Stimulated activated CD4-positive, alpha-beta T cell treated with anti-CD3 and anti-CD28 coated beads, Interleukin-4, amount 100 ng/mL, for 48 hours (primary cell): ENCODE measurements around the gene TYSND1.
"Not testable (repeated sequence)": the region's sequence is repeated elsewhere in the genome, so short reads cannot be mapped to it uniquely, and the experiment has no call there.

Source experiments
- DNase-seq, 2 donors: peaks; one replicate each; pipeline ENCODE4 v3.0.0-alpha.2; 2020; ENCODE audit warnings: low read depth in 2 of 2

TYSND1 gene

GRCh38 chr10:70163448-70163847 is 16.9 kb upstream of the TYSND1 start:
- no peak for DNase-seq

DNA sequence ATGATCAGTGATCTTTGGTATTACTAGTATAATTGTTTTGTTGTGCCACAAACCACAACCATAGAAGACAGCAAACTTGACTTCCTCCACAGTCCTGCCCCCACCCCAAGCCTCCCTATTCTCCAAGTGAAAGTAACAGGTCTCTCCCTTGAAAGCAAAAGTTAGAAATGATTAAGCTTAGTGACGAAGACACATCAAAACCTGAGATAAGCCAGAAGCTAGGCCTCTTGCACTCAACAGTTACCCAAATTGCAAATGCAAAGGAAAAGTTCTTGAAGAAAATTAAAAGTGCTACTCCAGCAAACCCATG is 16.3 kb upstream of the TYSND1 start:
- peak in 1 of 2 donors; percentile 57 for DNase-seq

GRCh38 chr10:70162151-70162891 is 15.8 kb upstream of the TYSND1 start:
- DNase-seq, result no peak

- no peak for DNase-seq
Measured at GRCh38 chr10:70160798-70161197, 14.3 kb upstream of the TYSND1 start.

DNA sequence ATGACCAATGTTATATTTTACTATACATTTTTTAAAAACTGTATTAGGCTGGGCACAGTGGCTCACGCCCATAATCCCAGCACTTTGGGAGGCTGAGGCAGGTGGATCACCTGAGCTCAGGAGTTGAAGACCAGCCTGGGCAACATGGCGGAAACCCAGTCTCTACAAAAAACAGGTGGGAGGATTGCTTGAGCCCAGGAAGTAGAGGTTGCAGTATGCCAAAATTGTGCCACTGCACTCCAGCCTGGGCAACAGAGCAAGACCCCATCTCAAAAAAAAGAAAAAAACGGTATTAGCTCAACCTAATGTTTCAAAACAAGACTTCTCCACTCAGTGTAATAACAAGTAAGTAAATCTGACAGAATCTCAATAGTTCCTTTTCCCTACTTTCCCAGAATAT is 12.9 kb upstream of the TYSND1 start:
- not testable (repeated sequence) for DNase-seq

GRCh38 chr10:70158113-70158512 is 11.6 kb upstream of the TYSND1 start:
- DNase-seq, result no peak

GRCh38 chr10:70155255-70155838 is 8.8 kb upstream of the TYSND1 start:
- DNase-seq, result no peak

GRCh38 chr10:70148516-70148915 is 2.0 kb upstream of the TYSND1 start:
- DNase-seq, result no peak

DNA sequence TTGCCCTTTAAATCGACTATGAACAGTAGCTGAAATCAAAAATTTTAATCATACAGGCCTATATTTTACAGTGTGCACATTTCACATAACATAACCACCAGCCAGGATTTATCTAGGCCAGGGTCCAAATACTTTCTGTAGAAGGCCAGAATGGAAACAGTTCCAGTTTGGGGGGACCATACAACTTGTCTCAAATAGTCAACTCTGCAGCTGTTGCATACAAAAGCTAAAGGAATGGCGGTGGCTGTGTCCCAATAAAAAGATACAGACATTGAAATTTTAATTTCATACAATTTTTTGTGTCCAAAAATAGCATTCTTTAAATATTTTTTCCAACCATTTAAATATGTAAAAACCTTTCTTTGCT is 742 bp upstream of the TYSND1 start:
- no peak for DNase-seq

GRCh38 chr10:70145666-70146488 is 623 bp downstream of the TYSND1 start:
- peak; percentile 57 to 61 for DNase-seq

- no peak for DNase-seq
Measured at GRCh38 chr10:70145166-70145665, 1.3 kb downstream of the TYSND1 start.

DNA sequence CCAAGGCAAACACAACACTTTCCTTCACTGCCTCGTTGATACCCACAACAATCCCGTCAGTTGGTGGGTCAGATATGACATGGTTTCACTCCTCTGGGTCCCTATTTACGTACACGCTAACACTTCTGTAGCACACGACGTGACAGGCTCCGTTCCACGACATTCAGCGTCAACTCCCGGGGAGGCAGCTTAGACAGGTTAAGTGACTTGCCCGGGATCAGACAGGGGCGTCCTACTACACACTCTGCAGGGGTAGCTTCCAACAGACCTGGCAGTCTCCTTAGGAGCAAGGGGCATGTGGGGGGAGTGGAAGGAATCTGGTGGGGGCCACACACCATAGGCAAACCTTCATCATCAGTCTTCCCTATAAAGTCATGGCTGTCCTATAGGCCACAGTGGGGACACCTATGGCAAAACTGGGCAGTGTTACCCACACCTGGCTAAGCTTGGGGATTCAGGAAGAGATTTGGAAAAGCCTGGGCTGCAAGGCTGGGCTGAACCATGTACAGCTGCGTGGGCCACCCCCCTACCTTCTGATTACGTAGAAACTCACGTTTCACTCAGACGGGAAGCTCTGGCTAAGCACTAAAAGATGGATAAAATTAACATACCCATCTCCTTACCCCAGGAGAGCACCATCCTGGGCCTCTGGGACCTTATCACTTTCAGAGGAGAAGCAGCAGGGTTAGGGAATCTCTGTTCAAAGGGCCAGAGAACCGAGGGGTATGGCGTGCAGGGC is 2.0 kb downstream of the TYSND1 start:
- DNase-seq, result no peak

DNA sequence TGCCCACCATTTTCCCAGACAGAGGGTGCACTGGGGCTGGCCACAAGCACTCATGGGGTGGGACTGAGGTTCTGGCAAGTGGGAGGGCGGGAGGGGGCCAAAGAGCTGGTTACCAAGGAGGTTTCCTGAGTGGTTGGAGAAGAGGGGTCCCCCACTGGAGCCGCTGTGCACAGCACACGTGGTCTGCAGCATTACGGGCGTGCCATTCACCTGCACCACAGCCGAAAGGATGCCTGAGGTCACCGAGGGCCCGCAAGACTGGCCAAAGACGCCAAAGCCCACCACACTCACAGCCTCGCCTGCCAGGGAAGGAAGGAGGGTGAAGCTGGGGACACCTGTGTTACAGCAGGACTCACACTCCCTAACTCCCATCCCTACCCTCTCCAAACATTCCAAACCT is 3.9 kb downstream of the TYSND1 start:
- DNase-seq, result no peak

DNA sequence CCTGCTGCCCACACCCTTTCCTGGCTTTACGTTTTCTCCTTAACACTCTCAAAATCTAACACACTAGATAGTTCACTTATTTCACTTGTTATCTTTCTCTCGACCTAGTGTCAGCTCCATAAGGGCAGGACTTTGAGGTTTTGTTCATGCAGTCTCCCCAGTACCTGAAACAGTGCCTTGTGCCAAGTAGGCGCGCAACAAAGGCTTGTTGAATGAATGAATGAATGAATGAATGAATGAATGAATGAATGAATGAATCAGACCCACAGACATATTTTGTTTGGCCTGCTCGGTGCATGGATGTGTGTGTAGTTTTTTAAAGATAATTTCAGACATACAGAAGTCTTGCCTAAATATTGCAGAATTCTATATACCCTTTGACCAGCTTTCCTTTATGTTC is 6.2 kb downstream of the TYSND1 start:
- DNase-seq, result no peak

DNA sequence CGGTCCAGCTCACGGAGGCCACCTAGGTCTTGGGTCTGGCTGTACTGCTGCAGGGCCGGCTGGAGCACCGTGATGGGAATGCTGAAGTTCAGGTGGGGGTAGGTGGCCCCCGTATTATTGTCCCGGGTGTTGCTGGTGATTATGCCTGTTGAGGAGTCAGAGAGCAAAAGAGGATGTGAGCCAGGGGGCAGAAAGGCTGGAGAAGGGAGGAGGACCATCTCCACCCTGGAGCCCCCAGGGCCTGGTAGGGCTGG is 6.6 kb downstream of the TYSND1 start:
- no peak for DNase-seq

DNA sequence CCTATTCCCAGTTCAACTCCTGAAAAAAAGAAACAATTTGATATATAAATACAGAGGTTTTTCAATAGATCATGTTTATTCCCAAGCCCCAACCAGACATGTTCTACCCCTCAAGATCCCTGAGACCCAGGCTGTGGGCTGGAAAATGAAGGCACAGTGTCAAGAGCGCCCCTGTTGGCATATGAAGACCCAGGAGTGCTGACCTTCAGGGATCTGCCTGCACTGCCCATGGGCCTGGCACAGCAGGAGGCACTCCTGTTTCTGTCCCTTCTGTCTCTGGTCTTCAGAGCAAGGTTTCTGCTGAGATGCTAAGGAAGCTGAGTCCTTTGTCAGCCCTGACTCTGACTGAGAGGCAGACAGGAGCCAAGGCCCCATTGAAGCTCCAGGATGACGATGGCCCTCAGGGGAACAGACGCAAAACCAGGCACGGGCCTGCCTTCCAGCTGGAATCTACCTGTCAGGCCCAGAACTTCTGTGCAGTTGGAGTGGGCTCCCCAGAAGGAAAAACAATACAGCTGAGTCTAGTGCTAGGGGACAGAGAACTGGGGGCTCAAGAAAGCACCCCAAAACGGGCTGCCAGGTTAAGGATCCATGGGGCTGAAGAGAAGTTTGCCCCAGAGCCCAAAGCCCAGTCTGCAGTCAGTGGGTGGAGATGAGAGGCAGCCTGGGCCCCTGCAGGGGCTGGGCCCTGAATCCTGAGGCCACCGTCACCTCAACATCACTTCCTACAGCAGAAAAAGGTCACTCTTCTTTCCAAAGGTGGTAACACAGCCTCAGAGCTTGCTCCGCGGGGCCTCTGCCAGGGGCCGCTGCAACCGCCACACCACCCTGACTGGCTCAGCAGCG is 7.1 kb downstream of the TYSND1 start:
- DNase-seq, result no peak

DNA sequence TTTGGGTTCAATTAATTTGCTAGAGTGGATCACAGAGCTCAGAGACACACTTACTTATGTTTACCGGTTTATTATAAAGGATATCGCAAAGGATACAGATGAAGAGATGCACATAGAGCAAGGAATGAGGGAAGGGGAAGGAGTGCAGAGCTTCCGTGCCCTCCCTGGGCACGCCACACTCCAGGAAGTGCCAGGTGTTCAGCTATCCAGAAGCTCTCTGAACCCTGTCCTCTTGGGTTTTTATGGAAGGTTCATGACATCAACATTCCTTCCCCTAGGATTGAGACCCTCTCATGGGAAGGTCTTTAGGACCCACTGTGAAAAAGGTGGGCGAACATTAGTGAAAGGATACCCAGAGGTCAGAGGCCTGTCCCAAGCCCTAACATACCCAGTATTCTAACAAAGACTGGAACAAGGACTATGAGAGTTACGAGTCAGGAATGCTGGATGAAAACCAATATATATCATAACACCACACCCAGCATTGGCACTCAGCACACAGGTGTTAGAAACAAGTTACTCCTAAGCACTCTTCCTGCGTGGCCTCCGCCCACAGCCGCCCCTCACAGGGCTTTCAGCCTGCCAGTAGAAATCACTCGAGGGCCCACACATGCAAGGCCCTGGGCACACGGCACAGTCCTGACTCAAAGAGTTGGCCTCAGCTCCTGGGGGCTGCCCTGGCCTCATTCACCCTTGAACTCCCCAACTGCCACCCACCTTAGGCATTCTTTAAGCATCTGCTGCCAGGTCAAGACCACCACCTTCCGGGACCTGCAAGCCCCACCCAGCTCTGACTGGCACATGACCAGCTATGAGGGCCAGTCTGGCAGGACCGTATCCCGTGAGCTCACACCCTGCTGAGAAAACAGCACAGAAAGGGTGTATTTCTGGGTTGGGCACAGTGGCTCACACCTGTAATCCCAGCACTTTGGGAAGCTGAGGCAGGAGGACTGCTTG is 8.3 kb downstream of the TYSND1 start:
- no peak for DNase-seq

DNA sequence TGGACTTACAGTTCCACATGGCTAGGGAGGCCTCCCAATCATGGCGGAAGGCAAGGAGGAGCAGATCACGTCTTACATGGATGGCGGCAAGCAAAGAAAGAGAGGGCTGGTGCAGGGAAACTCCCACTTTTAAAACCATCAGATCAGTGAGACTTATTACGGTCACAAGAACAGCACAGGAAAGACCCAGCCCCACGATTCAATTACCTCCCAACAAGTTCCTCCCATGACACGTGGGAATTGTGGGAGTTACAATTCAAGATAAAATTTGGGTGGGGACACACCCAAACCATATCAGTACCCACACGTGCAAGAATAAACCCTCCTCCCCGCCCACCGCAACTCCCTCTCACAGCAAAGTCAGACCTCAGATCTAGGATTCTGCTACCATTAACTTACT is 9.4 kb downstream of the TYSND1 start:
- no peak for DNase-seq

DNA sequence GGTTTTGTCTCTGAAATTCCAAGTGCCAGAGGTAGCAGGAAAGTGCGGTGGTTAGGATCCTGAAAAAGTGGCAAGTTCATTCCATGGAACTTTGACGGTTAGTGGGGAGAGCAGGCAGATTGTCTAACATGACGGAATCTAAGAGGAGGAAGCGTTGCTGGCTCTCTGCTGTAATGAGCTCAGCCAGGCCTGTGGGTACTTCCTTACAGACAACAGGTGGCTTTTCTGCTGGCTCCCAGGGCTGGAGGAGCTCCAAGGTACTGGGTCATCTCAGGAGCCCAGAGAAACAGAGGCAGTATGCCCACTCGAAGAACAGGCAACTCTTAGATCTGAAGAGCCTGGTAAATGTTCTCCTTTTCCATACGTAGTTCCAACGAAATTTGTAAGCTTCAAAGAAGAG is 10.8 kb downstream of the TYSND1 start:
- DNase-seq, result no peak

- DNase-seq, result no peak
Measured at GRCh38 chr10:70135046-70135445, 11.5 kb downstream of the TYSND1 start.
